GM19463 (cell line): ENCODE results near the gene TBC1D30.
"Not testable (repeated sequence)": the region's sequence is repeated elsewhere in the genome, so short reads cannot be mapped to it uniquely, and the experiment has no call there.

Source experiments
- ATAC-seq: cut with Tn5 transposase; IDR thresholded peaks from one replicate; pipeline ENCODE4 v1.9.1; 2021; ENCODE audit warnings: mild to moderate bottlenecking, moderate library complexity; ENCODE audit not compliant: unreplicated experiment

Gene TBC1D30, protein sequence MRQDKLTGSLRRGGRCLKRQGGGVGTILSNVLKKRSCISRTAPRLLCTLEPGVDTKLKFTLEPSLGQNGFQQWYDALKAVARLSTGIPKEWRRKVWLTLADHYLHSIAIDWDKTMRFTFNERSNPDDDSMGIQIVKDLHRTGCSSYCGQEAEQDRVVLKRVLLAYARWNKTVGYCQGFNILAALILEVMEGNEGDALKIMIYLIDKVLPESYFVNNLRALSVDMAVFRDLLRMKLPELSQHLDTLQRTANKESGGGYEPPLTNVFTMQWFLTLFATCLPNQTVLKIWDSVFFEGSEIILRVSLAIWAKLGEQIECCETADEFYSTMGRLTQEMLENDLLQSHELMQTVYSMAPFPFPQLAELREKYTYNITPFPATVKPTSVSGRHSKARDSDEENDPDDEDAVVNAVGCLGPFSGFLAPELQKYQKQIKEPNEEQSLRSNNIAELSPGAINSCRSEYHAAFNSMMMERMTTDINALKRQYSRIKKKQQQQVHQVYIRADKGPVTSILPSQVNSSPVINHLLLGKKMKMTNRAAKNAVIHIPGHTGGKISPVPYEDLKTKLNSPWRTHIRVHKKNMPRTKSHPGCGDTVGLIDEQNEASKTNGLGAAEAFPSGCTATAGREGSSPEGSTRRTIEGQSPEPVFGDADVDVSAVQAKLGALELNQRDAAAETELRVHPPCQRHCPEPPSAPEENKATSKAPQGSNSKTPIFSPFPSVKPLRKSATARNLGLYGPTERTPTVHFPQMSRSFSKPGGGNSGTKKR

DNA sequence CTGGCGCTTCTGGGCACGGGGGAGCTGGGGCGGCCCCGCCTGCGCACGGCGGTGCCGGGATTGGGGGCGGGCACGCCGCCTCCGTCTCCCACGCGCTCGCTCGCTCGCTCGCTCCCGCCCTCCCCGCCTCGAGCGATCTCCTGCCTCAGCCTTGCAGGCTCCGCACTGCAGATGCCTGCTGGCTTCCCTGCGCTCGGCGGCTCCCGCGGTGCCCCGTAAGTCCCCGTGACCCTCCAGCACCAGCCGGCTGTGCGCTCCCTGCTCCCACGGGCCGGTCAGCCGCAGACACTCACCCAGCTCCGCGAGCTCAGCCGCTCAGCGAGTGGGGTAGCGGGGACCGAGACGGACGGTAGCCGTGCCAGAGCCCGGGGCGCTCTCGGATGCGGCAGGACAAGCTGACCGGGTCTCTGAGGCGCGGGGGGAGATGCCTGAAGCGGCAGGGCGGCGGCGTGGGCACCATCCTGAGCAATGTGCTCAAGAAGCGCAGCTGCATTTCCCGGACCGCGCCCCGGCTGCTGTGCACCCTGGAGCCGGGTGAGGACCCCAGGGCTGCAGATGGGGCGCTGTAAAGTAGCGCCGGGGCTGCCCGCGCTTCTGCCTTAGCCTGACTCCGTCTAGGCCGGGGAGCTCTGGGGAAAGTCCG lies at the start of gene TBC1D30:
Gene TBC1D30 (plus strand): TSS at position 148 of the 643 bp plus-strand sequence. CDS start 233 bp downstream, at position 381.
- ATAC-seq, result peak; percentile 45

DNA sequence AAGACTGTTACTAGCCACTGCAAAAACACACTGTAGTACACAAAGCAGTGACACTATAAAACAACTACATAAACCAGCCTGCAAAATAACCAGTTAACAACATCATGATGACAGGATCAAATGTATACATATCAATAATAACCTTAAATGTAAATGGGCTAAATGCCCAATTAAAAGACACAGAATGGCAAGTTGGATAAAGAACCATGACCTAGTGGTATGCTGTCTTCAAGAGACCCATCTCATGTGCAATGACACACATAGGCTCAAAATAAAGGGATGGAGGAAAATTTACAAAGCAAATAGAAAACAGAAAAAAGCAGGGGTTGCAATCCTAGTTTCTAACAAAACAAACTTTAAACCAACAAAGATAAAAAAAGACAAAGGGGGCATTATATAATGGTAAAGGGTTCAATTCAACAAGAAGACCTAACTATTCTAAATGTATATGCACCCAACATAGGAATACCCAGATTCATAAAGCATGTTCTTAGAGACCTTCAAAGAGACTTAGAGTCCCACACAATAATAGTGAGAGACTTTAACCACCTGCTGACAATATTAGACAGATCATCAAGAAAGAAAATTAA lies 49.2 kb upstream of the TBC1D30 start:
- ATAC-seq, result not testable (repeated sequence)

DNA sequence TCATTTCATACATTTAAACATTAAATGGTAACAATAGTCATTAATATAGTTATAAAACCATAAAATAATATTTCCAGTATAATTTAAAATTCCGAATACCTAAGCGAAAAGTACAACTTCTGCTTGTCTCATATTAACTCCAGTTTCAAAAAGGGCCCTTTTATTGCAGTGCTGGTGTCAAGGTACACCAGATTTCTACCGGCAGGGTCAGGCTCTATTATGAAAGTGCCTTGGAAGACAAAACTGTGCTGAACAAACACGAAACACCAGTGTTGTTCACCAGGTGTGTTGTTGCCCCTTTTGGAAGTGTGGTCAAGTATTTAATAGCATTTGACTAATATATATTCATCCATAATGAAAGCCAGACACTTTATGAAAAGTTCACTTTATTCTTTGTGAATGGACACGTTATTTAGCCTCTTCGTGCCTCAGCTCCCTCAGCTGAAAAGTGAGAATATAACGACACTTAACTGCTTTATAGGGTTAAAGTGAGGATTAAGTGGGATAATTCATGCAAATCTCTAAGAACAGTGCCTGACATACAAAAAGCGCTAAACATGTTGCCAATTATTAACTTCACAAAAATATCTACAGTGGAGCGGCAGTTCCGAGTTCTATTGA lies 45.0 kb upstream of the TBC1D30 start:
- ATAC-seq, result no peak

DNA sequence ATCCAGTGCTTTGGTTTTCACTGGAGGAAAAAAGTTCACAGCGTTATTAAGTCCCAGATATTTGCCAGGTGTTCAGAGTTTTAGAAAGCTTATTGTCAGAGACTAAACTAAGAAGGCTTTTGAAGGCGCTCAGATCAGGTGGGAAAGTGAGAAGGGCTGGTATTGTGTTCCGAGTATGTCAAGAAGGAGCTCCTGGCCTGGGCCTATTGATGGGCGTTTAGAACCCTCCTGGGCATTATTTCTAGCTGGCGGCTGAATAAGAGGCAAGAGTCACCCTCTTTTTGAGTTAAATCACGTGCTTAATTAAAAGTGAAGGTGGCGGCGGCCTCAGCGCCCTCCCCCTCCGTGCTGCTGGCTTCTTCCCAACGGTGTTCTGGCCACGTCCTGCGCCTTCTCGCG lies 44.3 kb upstream of the TBC1D30 start:
- no peak for ATAC-seq

DNA sequence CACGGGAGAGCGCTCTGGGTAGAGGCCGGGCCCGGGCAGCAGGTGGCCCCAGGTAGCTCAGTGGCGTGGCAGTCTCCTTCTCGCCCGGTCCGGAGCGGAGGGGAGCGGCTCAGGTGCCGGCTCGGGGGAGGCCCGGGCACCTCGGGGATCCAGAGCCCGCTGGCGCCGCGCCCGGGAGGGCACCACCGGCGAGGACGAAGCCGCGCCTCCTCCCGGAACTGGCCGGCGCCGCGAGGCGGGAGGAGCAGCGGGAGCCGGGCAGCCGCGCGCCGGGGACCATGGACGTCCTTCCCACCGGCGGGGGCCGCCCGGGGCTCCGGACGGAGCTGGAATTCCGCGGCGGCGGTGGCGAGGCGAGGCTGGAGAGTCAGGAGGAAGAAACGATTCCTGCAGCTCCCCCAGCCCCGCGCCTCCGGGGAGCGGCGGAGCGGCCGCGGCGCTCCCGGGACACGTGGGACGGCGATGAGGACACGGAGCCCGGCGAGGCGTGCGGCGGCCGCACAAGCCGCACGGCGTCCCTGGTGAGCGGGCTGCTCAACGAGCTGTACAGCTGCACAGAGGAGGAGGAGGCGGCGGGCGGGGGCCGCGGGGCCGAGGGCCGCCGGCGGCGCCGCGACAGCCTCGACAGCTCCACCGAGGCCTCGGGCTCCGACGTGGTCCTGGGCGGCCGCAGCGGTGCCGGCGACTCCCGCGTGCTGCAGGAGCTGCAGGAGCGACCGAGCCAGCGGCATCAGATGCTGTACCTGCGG lies 43.7 kb upstream of the TBC1D30 start:
- peak; percentile 58 for ATAC-seq

DNA sequence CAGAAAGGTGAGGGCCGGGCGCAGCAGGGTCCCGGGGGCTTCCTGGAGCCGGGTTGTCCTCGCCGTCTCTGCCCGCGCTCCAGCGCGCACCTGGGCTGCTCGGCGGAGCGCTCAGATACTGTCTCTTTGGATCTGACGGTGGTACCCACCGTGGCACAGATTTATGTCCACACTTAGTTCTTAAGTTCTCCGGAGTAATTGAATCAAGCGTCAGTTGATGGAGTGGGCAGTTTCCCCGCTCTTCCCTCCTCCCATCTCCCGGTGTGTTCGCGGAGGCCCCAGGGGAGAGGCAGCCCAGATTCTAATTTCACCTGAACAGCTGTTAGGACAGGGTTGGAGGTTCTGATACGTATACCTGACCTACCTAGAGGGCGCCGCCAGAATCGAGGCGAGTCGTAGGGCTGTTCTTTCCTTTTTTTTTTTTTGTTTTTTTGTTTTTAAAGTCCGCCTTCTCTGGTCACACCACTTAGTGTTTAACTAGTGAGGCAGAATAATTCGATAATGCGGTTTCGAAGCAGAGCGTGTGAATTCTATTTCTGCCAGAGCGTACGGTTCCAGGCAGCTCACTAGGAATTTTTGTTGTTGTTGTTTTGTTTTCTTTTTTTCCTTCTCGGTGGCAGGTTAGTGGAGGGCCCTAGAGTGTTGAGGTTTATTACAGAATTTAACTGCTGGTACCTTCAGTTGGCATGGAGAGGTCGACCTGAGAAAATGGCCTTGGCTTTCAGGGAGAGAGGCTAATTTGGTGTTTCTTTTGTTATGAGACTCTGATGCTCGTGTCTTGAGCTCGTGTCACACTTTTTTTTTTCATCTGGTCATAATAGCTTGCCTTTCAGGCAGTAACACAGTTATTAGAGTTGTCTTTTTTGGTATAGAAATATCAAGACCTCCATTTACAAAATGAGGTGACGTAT lies 42.9 kb upstream of the TBC1D30 start:
- ATAC-seq, result peak; percentile 30

DNA sequence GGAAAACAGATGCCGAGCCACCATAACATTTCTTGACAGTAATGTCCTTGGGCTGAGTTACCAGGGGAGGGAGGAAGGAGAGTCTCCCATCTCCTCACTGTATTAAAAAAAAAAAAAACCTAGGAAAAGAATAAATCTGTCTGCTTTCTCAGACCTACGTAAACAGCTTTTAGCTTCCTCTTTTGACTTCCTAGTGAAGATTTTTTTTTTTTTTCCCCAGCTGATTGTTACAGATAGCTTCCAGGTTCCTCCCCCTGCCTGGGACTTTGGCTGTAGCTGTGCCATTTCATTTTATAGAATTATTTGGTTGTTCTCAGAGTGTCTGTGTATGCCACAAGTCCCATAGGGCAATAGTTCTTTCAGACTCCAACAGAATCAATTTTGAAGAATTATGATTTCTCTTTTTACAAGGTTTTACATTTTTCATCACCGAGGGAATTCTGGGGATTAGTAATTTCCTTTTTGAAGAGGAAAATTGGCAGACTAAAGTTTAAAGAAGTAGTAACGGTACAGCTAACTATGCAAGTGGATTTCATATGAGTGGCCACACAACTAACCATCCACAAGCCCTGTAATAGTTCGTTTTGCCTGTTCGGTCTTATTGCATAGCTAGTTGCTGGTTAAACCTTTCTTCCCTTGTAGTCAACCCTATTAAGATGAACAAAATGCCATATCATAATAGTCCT lies 42.1 kb upstream of the TBC1D30 start:
- ATAC-seq, result no peak

DNA sequence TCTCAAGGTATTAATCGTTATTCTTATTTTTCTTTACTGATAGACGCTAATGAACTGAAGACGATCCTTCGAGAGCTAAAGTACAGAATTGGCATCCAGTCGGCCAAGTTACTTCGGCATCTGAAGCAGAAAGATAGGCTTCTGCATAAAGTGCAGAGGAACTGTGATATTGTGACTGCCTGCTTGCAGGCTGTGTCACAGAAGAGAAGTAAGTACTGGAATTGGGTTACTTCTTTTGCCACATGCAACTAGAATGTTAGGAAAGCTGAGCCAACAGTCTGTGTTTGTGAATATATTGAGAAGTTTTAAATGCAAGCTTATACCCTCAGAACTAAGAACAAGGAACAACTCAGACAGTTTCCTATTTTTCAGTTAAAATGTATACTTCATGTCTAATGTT lies 38.6 kb upstream of the TBC1D30 start:
- ATAC-seq, result no peak

DNA sequence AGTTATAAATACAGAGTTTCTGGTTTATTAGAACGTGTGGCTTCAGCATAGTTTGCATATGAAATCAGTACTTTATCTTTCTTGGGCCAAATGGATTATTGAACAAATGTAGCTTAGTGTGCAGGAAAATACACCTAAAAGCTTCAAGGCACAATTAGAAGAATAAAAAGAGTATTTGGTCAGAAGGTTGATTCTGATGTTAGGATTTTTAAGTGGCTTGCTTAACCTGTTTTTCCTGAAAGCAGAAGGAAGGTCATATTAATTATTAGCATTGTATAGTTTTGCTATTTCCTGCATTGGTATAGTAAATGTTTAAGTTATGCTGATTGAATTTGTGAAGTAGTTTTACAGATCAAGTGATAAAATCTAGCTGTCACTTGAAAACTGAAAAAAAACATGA lies 34.3 kb upstream of the TBC1D30 start:
- no peak for ATAC-seq

DNA sequence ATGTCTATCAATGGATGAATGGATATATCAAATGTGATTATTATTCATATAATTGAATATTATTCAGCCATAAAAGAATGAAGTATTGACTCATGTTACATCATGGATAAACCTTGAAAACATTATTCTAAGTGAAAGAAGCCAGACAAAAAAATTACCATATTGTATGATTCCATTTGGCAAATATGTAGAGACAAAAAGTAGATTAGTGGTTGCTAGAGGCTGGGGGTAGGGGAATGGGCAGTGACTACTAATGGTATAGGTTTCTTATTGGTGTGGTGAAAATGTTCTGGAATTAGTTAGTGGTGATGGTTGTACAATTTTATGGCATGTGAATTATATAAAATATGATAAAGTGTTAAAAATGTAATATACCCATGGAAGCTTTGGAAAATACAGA lies 33.4 kb upstream of the TBC1D30 start:
- ATAC-seq, result no peak

DNA sequence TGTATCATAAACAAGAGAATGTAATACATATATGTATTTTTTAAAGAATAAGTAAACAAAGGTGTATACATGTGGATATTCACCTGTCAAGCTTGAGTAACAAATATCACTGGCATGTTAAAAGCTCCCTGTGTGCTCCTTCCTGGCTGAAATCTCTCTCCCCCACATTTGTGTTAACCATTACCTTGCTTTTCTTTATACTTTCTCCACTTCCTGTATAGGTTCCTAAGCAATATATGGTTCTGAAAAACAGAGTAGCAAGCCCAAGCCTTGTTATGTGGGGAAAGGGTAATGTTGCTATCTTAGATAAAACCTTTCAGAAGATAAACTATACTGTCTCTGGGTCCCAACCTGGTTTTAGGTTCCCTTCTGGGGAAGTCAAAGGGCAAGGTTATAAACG lies 32.3 kb upstream of the TBC1D30 start:
- no peak for ATAC-seq

DNA sequence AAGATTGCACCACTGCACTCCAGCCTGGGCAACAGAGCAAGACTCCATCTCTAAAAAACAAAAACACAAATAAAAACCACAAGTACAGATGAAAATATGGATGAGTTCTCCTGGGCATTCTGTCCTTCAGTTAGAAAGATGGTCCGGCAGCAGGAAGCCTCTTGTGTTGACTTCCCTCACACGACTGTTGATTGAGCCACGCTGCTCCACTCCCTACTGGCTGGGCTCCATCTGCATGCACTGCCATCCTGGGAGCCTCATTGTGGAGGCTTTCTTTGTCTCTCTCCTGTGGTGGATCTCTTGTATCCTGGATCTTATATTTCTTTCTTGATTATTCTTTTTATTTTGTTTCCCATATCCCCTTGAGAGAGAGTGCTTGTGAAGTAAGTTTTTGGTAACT lies 30.8 kb upstream of the TBC1D30 start:
- ATAC-seq, result no peak

DNA sequence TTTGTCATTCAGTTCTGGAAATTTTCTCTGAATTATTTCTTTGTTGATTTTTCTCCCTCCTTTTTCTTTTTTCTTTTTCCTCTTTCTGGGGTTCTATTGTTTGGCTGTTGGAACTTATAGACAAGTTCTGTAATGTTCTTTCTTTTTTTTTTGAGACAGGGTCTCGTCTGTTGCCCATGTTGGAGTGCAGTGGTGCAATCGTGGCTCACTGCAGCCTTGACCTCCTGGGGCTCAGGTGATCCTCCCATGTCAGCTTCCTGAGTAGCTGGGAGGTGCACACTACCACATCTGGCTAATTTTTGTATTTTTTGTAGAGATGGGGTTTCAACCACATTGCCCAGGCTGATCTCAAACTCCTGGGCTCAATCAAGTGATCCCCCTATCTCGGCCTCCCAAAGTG lies 30.1 kb upstream of the TBC1D30 start:
- no peak for ATAC-seq

DNA sequence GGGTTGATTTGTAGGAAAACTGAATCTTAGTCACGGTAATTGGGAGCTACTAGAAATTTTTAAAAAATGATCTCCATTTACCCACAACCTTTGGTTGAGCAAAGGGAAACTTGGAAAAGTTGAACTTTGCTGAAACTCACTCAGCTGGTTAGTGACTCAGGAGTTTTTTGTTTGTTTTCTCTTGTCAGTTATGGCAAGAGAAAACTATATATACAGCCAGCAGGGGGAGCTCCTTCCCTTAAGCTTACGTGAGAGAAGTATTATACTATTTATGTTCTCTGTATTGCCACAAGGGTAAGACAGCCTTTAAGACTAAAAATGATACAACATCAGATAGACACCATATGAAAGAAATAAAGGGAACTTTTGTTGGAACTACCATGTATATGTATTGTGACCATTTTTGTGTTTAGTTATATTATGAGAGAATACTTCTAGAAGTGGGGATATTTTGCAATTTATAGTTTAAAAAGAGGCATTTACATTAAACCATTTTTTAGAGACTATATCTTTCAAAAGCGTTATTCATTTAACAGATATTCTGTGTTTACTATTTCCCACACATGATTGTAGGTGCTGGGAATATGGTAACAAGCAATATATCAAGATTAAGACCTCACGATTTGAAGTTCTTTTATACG lies 28.1 kb upstream of the TBC1D30 start:
- peak; percentile 66 for ATAC-seq

DNA sequence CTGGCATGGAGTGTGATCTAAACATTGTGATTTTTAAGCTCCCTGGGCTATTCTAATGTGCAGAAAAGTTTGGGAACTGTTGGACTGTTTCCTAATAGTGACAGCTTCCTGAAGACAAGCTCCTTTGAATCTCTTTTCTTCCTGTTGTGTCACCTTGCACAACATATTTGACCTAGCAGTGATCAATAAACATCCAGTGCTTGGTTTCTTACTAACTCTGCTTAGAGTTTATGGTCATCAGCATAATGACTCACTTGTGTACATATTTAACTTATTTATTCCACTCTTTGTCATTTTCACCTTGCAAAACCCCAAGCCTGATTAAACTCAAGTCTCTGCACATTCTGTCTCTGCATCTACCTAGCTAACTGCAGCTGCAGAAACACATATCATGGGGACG lies 27.3 kb upstream of the TBC1D30 start:
- ATAC-seq, result no peak

DNA sequence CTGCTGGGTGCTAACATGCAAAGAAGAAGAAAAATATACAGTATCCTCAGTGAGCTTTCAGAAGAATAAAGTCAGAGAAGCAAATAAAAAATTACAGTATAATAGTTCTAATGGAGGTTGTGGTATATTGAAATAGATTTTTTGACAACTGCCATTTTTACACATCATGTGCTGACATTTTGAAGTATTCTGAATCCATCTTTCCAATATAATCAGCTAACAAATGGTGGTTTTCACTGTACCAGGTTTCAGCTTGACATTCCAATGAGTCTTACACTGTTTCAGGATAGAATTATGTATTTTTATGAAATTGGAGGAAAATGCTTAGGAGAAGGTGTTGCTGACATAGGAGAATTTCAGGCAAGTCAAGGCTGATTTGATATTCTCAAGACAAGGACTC lies 26.3 kb upstream of the TBC1D30 start:
- ATAC-seq, result no peak

DNA sequence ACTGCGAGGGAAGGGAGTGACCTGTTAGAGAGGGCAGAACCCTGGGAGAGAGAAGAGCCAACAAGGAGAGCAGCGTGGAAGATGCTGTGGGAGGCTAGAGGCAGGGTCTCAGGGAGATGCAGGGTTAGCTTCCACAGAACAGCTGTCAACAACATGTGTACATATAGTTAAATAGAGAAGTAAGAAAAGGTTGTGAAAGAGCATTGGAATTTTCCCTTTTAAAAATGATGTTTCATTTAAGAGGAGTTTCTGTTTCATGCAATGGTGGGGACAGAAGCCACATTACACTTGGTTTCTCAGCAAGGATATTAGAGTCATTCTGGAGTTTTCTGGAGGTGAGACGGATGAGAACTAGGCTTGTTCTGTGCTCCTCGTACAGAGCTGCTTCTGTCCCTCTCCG lies 23.8 kb upstream of the TBC1D30 start:
- peak; percentile 49 for ATAC-seq

DNA sequence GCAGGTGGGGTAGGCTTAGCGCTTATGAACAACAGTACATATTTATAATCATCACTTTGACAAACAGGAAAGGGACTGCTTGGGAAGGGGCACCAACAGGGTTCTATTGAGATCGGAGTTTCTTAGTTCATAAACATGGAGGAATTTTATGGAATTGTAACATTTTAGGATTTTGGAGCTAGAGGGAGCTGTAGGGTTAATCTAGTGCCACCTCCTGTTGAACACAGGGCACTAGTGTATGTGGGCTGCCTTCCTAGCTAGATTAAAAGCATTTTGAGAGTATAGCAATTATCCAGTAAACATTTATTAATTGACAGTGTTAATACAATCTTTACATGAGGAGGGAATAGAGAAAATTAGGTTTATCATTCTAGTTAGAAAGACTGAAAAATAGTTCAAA lies 23.1 kb upstream of the TBC1D30 start:
- ATAC-seq, result no peak
